ENCODE results near the gene HPCA. TPM values are rescaled to one million over a fixed set of nuclear protein-coding genes. Genes with fewer than 3 reads are reported as not detected.

The HPCA gene
- total RNA-seq, 1 donor from 2014 or later, result 0.86 TPM

DNA sequence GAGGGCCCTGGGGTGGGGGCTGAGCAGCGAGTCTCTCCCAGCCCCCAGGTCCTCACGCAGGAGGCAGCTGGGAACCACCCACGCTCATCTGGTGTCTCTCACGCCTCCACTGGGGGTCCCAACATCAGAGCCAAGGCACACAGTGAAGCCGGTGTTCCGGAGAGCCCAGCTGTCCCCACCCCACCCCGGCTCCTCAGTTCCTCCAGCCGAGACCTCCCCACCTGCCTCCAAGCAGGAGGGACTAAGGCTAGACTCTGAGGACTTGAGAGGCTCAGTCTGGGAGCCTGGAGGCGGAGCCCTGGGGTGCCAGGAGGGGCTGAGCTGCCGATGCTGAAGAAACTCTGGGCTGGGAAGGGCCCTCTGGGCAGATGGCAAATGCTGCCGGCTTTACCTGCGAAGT lies 1.6 kb upstream of the HPCA start:
- peaks cover 65% of the 10 kb centered on the region for H3K27me3 Mint-ChIP-seq (ENCODE audit: low read depth)
- no peak overlapping the region for H3K4me3 Mint-ChIP-seq
- no peak overlapping the region for H3K27ac Mint-ChIP-seq (ENCODE audit: unreplicated experiment)
- H3K9me3 Mint-ChIP-seq, result no peaks in the 10 kb centered on the region
- no peak for DNase-seq (ENCODE audit: low read depth, low spot score)
- H3K36me3 Mint-ChIP-seq (ENCODE audit: low read depth), result no peaks in the 10 kb centered on the region
- H3K4me1 Mint-ChIP-seq, result peaks cover 6% of the 10 kb centered on the region
- TF ChIP-seq, protein P1, sequence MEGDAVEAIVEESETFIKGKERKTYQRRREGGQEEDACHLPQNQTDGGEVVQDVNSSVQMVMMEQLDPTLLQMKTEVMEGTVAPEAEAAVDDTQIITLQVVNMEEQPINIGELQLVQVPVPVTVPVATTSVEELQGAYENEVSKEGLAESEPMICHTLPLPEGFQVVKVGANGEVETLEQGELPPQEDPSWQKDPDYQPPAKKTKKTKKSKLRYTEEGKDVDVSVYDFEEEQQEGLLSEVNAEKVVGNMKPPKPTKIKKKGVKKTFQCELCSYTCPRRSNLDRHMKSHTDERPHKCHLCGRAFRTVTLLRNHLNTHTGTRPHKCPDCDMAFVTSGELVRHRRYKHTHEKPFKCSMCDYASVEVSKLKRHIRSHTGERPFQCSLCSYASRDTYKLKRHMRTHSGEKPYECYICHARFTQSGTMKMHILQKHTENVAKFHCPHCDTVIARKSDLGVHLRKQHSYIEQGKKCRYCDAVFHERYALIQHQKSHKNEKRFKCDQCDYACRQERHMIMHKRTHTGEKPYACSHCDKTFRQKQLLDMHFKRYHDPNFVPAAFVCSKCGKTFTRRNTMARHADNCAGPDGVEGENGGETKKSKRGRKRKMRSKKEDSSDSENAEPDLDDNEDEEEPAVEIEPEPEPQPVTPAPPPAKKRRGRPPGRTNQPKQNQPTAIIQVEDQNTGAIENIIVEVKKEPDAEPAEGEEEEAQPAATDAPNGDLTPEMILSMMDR (conservative IDR thresholded peaks at IDR 0.05), result no peak

DNA sequence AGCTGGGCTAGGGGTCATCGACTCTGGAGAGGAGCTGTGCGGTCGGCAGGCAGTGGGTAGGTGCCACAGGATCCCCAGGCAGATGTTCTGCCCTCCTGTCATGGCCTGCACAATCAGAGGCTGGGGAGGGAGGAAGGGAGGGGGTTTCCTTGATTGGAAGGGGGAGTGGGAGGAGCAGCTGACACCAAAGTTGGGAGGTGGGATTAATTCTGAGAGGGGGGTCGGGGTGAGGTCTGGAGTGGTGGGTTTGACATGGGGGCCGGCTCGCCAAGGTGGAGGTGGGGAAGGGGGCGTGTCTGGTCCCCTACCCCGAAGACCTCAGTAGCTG lies 651 bp upstream of the HPCA start:
- Mint-ChIP-seq H3K4me1 (peaks cover 6% of the 10 kb centered on the region), H3K27ac (ENCODE audit: unreplicated experiment) (no peak overlapping the region), H3K4me3 (no peak overlapping the region), H3K9me3 (no peaks in the 10 kb centered on the region), H3K27me3 (ENCODE audit: low read depth) (peaks cover 73% of the 10 kb centered on the region), H3K36me3 (ENCODE audit: low read depth) (no peaks in the 10 kb centered on the region)
- TF ChIP-seq, protein P1 (conservative IDR thresholded peaks at IDR 0.05), result no peak
- DNase-seq (ENCODE audit: low read depth, low spot score), result no peak

DNA sequence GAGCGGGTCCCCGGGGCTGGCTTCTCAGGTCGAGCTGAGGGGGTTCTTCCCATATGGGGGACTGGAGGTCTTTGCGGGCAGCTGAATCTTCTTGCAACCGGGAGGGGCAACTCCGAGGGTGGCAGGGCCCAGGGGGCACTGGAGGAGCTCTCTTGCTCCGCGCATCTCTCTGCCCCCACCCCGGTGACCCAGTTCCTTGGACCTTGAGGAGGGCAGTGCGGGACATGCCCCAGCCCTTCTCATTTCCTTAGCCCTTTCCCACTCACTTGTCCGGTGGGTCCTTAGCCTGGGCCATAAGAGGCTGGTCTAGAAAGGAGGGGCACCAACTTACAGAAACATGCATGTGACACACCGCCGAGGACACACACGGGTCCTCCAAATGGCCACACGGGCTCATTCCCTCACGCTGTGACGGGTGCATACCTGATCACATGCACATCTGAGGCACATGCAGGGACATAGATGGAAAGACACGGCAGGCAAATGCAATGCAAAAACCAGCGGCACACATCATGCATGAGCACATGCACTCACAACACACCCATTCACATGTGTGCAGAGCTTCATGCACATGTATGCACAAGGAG lies 630 bp downstream of the HPCA start:
- Mint-ChIP-seq H3K4me1 (peaks cover 8% of the 10 kb centered on the region), H3K4me3 (no peak overlapping the region), H3K27ac (ENCODE audit: unreplicated experiment) (no peak overlapping the region), H3K36me3 (ENCODE audit: low read depth) (no peaks in the 10 kb centered on the region), H3K9me3 (no peaks in the 10 kb centered on the region), H3K27me3 (ENCODE audit: low read depth) (peaks cover 79% of the 10 kb centered on the region)
- TF ChIP-seq, protein P1 (conservative IDR thresholded peaks at IDR 0.05), result no peak
- DNase-seq (ENCODE audit: low read depth, low spot score), result no peak

DNA sequence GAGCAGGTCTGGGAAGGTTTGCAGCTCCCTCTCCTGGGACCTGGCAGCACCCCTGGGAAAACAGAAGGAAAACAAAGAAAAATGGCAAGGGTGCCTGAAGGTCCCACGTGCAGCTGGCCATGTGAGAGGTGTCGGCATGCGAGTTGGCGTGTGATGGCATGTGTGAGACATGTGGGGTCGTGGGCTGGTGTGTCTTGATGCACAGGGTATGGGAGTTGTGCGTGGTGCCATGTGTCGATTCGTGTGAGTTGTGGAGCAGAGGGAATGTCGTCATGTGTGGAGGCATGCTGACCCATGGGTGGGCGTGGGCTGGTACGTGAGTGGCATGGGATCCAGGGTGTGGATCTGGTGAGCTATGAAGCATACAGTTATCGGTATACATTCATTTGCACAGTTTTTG lies 1.3 kb downstream of the HPCA start:
- Mint-ChIP-seq H3K9me3 (no peaks in the 10 kb centered on the region), H3K36me3 (ENCODE audit: low read depth) (no peaks in the 10 kb centered on the region), H3K4me3 (no peak overlapping the region), H3K27me3 (ENCODE audit: low read depth) (peaks cover 86% of the 10 kb centered on the region), H3K4me1 (peaks cover 15% of the 10 kb centered on the region), H3K27ac (ENCODE audit: unreplicated experiment) (no peak overlapping the region)
- TF ChIP-seq, protein P1 (conservative IDR thresholded peaks at IDR 0.05), result no peak
- DNase-seq (ENCODE audit: low read depth, low spot score), result no peak

DNA sequence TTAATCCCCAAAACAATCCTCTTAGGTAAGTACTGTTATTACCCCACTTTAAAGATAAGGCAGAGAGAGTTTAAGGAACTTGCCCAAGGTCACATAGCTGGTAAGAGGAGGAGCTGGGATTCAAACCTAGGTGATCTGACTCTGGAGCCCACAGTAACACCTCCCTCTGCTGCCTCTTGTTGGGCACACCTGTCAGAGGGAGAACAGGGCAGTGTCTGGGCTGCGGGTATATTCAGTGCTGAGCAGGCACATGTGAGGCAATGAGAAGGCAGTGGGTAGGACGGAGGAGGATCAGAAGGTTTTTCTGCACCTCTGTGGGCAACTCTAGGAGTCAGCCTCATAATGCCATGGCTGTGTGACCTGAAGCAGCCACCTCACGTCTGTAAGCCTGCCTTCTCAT lies 1.8 kb downstream of the HPCA start:
- Mint-ChIP-seq H3K9me3 (no peaks in the 10 kb centered on the region), H3K4me1 (peaks cover 17% of the 10 kb centered on the region), H3K4me3 (no peak overlapping the region), H3K27me3 (ENCODE audit: low read depth) (peaks cover 90% of the 10 kb centered on the region), H3K36me3 (ENCODE audit: low read depth) (no peaks in the 10 kb centered on the region), H3K27ac (ENCODE audit: unreplicated experiment) (no peak overlapping the region)
- DNase-seq (ENCODE audit: low read depth, low spot score), result no peak
- TF ChIP-seq, protein P1 (conservative IDR thresholded peaks at IDR 0.05), result no peak

Measured in neural crest cell (in vitro differentiated cells).